GM21529 (cell line): ENCODE results near the gene SAMD4A.
"Not testable (repeated sequence)": the region's sequence is repeated elsewhere in the genome, so short reads cannot be mapped to it uniquely, and the experiment has no call there.

Source experiments
- ATAC-seq: cut with Tn5 transposase; IDR thresholded peaks from one replicate; pipeline ENCODE4 v1.9.1; 2021; ENCODE audit not compliant: unreplicated experiment

SAMD4A gene

GRCh38 chr14:54792288-54792687 is 225.4 kb downstream of the SAMD4A start:
- no peak for ATAC-seq

GRCh38 chr14:54794159-54794558 is 227.2 kb downstream of the SAMD4A start:
- ATAC-seq, result no peak

DNA sequence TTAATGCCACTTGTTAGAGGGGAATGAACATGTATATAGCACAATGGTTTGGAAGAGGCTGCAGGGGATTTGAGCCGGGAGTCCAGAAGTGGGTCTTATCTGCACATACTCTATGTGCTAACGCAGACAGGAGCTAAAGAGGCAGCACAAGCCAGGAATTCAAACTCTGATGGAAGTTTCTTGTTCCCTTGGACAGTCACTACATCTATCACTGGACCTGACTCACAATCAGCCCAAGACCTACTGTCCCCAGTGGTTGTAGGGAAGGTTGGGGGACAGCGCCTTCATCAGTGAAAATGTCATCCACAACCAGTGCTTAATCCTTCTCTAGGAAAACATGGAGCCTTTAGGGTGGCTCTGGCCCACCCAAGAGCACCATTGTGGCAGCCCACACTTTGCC is 227.9 kb downstream of the SAMD4A start:
- ATAC-seq, result no peak

- no peak for ATAC-seq
Measured at GRCh38 chr14:54796961-54797360, 230.0 kb downstream of the SAMD4A start.

DNA sequence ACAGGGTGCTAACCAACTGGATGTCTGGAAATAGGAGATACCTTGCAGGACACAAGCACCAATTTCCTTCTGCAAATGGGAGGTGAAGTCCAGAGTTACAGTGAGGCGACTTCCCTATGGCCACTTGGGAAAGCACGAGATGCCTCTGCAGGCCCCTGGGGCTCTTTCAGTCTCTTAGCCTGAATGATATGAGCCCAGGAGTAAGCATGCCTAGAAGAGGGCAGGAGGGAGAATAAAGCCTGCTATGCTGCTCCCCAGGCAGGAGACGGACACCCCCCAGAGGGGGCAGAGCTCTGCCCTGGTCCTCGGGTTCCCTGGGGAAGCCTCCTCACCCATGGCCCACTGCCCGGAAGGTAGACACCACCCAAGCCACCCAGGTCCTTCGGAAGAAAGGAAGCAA is 230.6 kb downstream of the SAMD4A start:
- ATAC-seq, result no peak

- ATAC-seq, result no peak
Measured at GRCh38 chr14:54797986-54798385, 231.1 kb downstream of the SAMD4A start.

- ATAC-seq, result no peak
Measured at GRCh38 chr14:54798465-54799124, 231.7 kb downstream of the SAMD4A start.

DNA sequence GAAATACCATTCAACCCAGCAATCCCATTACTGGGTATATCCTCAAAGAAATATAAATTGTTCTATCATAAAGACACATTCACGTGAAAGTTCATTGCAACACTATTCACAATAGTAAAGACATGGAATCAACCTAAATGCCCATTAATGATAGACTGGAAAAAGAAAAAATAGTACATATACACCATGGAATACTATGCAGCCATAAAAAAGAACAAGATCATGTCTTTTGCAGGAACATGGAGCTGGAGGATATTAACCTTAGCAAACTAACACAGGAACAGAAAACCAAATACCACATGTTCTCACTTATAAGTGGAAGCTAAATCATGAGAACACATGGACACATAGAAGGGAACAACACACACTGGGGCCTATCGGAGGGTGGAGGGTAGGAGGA is 234.6 kb downstream of the SAMD4A start:
- ATAC-seq, result not testable (repeated sequence)

GRCh38 chr14:54803396-54803795 is 236.5 kb downstream of the SAMD4A start:
- ATAC-seq, result no peak

DNA sequence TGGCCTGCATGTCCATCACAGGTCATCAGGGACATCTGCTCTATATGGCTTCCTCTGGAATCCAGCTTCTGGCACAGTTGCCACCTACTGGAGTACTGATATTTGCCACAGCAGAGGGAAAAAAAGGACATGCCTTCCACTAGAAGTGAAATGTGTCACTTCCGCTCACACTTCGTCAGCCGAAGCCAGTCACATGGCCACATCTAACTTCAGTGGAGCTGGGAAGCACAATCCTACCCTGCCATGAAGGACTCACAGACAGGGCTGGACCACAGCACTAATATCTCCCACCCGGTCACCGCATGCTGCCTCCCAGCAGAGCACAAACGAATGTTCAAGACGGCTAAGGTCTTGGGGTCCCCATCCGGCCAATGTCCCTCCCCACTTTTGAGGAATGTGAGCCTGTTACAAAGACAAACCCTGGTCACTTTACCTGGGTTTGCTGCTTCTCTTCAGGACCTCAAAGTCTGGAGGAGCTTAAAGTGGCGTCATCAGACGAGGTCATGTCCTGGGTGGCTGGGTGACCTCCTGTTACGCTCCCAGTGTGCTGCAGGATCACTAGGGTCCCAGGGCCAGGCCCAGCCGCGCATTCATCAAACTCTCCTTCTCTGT is 237.1 kb downstream of the SAMD4A start:
- no peak for ATAC-seq

DNA sequence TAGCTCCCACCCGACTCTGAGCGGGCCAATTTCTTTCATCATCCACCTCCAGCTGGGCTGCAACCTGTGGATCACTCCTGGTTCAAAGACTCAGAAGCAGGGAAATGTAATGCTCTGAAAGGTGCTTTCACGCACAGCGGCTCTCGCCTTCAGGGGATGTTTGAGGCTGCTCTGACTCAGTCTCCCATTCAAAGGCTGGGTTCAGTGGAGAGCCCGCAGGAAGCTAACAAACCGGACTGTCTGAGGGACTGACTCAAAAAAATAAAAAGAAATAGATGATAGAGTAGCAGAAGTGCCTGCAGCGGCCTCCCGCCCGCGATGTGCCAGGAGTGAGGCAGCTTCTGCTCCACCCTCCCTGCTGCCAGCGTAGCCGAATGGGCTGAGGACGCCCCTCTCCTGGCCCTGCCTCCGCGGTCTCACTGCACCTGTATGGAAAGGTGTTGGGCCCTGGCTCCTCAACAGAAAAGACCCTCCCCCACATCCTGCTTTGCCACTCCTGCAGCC is 237.7 kb downstream of the SAMD4A start:
- ATAC-seq, result no peak

GRCh38 chr14:54805070-54805444 is 238.1 kb downstream of the SAMD4A start:
- no peak for ATAC-seq

DNA sequence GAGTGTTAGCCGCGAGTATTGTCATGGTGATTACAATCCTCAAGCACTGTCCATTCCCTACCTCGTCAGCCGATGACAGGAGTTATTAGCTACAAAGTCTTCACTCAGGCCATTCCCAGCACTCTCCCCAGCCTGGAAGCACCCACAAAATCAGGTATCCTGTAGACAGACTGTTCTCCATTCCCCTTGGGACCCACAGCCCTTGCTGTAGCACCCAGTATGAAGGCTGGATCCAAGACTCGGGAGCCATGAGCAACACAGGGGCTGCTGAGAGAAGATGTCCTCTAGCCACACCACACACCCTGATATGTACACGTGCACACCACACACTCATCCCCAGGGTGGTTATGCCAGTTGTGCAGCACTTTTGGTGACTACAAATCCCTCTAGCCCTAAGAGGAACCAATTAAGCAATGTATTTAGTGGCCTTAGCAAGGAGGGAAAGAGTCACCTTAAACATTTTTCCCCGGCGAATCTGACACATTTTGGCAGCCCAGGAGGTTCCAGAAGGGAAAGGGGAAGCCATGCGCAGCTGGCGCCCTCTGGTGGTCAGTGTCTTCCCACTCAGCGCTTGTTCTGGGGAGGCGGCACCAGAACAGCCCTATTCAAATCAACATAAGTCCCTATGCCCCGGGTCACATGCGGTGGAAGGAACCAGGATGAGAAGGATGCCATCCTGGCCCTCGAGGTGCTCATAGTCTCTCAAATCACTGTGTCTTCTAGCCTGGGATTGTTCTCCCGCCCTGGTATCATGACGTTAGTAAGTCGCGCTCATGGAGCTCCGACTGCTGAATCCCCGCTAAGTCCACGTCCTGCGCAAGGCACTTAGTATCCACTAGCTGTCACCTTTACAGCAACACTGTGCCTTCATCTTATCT is 238.8 kb downstream of the SAMD4A start:
- no peak for ATAC-seq

- ATAC-seq, result no peak
Measured at GRCh38 chr14:54806616-54807015, 239.7 kb downstream of the SAMD4A start.

DNA sequence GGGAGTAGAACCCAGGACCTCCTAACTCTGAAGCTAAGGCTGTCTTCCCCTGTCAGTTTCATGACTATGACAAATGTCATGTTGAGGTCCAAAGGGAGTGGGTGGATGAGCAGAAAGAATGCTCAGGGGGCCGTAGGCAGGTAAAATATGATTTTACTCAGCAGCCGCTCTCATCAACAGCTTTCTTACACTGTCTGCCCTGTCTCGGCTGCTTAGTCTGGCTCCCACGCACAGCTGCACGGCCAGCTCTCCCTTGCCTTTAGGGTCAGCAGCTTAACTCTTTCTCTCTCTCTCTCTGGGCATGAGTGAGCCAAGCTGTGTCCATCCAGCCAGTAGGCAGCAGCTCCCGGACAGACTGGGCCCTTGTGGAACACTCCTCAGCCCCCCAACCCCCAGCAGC is 240.5 kb downstream of the SAMD4A start:
- ATAC-seq, result no peak

DNA sequence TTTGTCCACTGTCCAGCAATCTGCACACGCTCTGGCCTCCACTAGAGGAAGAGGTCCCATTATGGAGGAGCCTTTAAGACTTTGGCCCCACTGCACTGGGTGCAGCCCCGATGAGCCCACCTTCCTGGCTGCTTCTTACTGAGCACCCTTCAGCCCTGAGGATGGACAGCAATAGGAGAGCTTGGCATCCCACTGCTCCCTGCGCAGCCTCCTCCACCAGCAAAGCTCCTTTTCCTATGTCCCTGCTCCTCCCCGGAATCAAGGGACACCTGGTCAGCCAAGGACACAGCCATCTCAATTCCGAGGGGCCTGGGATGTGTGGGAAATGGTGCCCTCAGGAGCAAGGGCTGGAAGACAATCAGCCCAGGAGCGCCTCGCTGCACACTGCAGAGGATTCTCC is 241.0 kb downstream of the SAMD4A start:
- ATAC-seq, result no peak

DNA sequence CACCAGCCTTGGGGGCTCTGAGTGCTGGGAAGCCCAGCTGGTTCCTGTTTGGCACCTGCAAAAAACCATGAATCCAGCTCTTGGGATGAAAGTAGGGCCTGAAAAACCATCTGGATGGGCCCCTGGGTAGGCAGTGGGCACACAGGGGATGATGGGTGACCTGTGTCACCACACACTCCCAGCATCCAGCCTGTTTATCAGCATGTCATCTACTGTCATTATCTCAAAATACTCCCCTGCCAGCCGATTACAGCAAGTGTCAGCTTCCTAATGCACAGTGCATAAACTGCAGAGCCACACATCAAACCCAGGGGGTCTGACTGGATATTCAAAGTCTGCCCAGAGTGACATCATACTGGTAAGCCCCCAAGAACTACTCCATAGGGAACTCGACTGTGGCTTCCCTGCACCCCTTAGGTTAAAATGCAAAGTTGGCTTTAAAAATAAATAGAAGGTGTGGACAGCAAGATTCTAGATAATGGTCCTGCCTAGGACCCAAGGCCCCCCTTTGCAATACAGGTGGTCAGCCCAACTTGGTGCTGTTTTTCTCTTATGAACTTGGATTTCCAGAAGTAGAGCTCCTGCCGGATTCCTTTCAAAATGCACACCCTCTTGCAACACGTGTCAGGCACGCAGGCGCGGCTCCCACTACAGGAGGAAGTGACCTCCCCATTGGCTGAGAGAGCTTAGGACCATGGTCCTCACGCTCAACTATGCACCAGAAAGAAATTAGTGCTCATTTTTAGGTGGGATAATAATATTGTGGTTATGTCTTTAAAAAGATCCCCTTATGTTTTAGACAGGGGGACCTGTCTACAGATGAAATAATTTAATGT is 241.6 kb downstream of the SAMD4A start:
- no peak for ATAC-seq

- ATAC-seq, result no peak
Measured at GRCh38 chr14:54809767-54810166, 242.8 kb downstream of the SAMD4A start.

- ATAC-seq, result no peak
Measured at GRCh38 chr14:54812617-54813016, 245.7 kb downstream of the SAMD4A start.

DNA sequence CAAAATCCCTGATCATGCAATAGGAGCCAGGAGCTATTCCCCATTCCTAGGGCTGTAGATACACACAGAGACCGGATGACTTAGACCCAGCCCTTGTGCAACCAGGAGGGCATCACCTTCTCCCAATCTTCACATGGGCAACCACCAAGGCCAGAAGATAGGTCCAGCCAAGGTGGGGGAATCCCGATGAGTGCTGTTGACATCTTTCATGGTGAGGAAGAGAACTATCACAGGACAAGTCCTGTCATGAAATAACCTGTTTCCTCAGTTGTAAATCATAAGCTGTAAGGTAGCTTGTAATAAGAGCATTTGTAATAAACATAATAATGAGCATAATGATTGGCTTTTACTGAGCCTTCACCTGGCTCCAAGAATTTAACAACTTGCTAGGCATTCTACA is 246.2 kb downstream of the SAMD4A start:
- ATAC-seq, result no peak

- ATAC-seq, result no peak
Measured at GRCh38 chr14:54814076-54814475, 247.1 kb downstream of the SAMD4A start.
